Tibial nerve (tissue), 4 donors: ENCODE results near the gene LRRC4. TPM values are rescaled to one million over a fixed set of nuclear protein-coding genes. Genes with fewer than 3 reads are reported as not detected.
A peak's percentile ranks its signal among the peaks of the same experiment; 100 is the strongest.

Experiments used
- DNase-seq, 2 donors: peaks; one replicate each; pipeline ENCODE4 v3.0.0-alpha.2; 2019; ENCODE audit warnings: low spot score in 2 of 2
- H3K27ac ChIP-seq, 4 donors: fragments of 200-600 bp; sonication (generic) in 3 of 4; one replicate each; pipeline ENCODE4 v1.5.1; 2017 to 2019; ENCODE audit warnings: mild to moderate bottlenecking in 1 of 4
- H3K27me3 ChIP-seq, 2 donors: fragments of 200-600 bp; sonication (generic) in 1 of 2; one replicate each; pipeline versions ENCODE4 v1.5.1 to v1.6.0; 2017 to 2019
- H3K36me3 ChIP-seq, 3 donors: fragments of 200-600 bp; sonication (generic); one replicate each; pipeline ENCODE4 v1.5.1; 2018 to 2019
- H3K4me1 ChIP-seq, 4 donors: fragments of 200-600 bp; sonication (generic) in 3 of 4; one replicate each; pipeline ENCODE4 v1.5.1; 2017 to 2019
- H3K4me3 ChIP-seq, 4 donors: fragments of 200-600 bp; sonication (generic) in 3 of 4; one replicate each; pipeline ENCODE4 v1.5.1; 2017 to 2019; ENCODE audit warnings: mild to moderate bottlenecking in 1 of 4, moderate library complexity in 1 of 4
- H3K9me3 ChIP-seq, 4 donors: fragments of 200-600 bp; sonication (generic) in 3 of 4; one replicate each; pipeline ENCODE4 v1.5.1; 2017 to 2019
- EP300 ChIP-seq, 2 donors: sonication (generic); formaldehyde crosslinking; IDR thresholded peaks; one replicate each; pipeline ENCODE4 v1.6.1; 2017; ENCODE audit warnings: antibody characterized with exemption in 2 of 2, mild to moderate bottlenecking in 1 of 2
- POLR2A ChIP-seq, 2 donors: fragments of 450-650 bp; IDR thresholded peaks; one replicate each; pipeline ENCODE4 v1.6.1; 2017; ENCODE audit warnings: antibody characterized with exemption in 2 of 2, mild to moderate bottlenecking in 2 of 2, moderate library complexity in 2 of 2
- WGBS, 2 donors: methylation state at CpG; one replicate each; pipeline ENCODE4 v1.1.5; 2018; 5-methylcytosine and 5-hydroxymethylcytosine counted together
- total RNA-seq, 4 donors: library from RNA; depleted of rRNA; stranded (reverse); fragments of >200 nt; gene quantifications; one replicate each; pipeline ENCODE4 v1.1.0, GENCODE V29; 2016
- TF ChIP-seq, protein P1 (sequence below), 5 experiments: fragments of 200-600 bp in 3 of 5; fragments of 450-650 bp in 2 of 5; sonication (generic) in 3 of 5; IDR thresholded peaks; one replicate each; pipeline ENCODE4 v1.5.1; 2016 to 2019; ENCODE audit warnings: antibody characterized with exemption in 5 of 5, mild to moderate bottlenecking in 3 of 5, moderate library complexity in 2 of 5

LRRC4 gene
- total RNA-seq, 4 donors from 2014 or later, result 2.2 to 2.4 (median 2.3) TPM

DNA sequence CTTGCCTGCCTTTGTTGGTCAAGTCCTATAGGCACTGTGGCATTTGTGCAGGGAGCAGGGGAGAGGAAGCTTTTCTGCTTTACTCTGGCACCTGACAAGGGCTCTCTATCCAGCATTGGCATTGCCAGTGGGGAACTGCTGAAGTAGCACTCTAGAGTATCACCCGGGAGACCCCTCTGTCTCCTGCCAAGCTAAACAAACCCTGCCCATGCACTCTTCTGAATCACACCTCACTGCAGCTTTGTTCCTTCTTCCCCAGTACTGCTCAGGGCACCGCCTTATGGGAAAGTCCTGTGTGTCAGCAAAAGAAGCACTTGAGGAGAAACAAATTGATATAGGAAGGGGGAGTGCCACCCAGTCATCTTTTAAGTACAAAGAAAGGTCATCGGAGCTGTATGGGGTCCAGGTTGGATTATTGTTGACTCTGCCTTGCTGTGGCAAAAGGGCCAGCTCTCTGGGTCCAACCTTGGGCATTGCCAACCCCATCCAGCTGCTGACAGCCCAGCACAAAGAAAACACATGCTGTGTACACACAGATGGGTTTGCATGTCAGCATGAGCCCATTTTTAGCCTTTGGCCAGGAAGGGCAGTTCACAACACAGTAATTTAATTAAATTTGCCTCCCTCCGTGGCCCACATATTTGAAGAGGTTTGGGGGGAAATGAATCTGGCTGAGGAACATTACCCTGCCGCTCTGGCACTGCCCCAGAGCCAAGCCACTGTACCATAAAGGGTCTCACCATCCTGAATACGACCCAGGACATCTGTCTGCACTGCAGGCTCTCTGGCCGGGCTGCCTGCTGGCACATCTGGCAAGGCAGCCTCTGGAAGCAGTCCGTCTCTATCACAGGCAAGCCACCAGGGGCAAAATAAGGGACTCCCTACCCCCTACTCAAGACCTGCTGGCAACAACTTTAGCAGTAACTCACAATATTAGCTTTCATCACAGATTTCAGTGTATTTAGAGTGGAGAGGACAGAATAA is 13.1 kb downstream of the LRRC4 start:
- TF ChIP-seq POLR2A (IDR thresholded peaks at IDR 0.05), result no peak
- TF ChIP-seq, protein P1, sequence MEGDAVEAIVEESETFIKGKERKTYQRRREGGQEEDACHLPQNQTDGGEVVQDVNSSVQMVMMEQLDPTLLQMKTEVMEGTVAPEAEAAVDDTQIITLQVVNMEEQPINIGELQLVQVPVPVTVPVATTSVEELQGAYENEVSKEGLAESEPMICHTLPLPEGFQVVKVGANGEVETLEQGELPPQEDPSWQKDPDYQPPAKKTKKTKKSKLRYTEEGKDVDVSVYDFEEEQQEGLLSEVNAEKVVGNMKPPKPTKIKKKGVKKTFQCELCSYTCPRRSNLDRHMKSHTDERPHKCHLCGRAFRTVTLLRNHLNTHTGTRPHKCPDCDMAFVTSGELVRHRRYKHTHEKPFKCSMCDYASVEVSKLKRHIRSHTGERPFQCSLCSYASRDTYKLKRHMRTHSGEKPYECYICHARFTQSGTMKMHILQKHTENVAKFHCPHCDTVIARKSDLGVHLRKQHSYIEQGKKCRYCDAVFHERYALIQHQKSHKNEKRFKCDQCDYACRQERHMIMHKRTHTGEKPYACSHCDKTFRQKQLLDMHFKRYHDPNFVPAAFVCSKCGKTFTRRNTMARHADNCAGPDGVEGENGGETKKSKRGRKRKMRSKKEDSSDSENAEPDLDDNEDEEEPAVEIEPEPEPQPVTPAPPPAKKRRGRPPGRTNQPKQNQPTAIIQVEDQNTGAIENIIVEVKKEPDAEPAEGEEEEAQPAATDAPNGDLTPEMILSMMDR (IDR thresholded peaks at IDR 0.05), result no peak
- TF ChIP-seq EP300 (IDR thresholded peaks at IDR 0.05), result no peak
- Histone ChIP-seq H3K27ac (peak overlapping the region in 1 of 4 donors; percentile 17), H3K4me1 (peaks cover 0 to 29% (median 0%) of the 10 kb centered on the region in 4 donors), H3K36me3 (peaks cover 0 to 41% (median 0%) of the 10 kb centered on the region in 3 donors), H3K9me3 (no peaks in the 10 kb centered on the region), H3K27me3 (no peaks in the 10 kb centered on the region), H3K4me3 (no peak overlapping the region)
- WGBS, 2 donors, result 55 to 63% methylated on average over 7 of the region's 8 CpGs
- no peak for DNase-seq

- no peak for TF ChIP-seq EP300 (IDR thresholded peaks at IDR 0.05)
- no peak for TF ChIP-seq POLR2A (IDR thresholded peaks at IDR 0.05)
- TF ChIP-seq, protein P1 (IDR thresholded peaks at IDR 0.05), result no peak
- Histone ChIP-seq H3K4me3 (no peak overlapping the region), H3K9me3 (no peaks in the 10 kb centered on the region), H3K27me3 (no peaks in the 10 kb centered on the region), H3K36me3 (peaks cover 0 to 47% (median 0%) of the 10 kb centered on the region in 3 donors), H3K27ac (no peak overlapping the region), H3K4me1 (peaks cover 0 to 23% (median 0%) of the 10 kb centered on the region in 4 donors)
- DNase-seq, result no peak
- WGBS, 2 donors, result 72 to 82% methylated on average over 5 to 6 of the region's 6 CpGs
Measured at GRCh38 chr7:128017460-128017859, 13.8 kb downstream of the LRRC4 start.

GRCh38 chr7:128014811-128015210 is 16.4 kb downstream of the LRRC4 start:
- peaks cover 0 to 36% (median 0%) of the 10 kb centered on the region in 3 donors for H3K36me3 ChIP-seq
- DNase-seq, result no peak
- WGBS, 2 donors, result 94 to 95% methylated on average over 4 of the region's 4 CpGs
- H3K27ac ChIP-seq, result no peak overlapping the region
- H3K4me3 ChIP-seq, result no peak overlapping the region
- H3K4me1 ChIP-seq, result peaks cover 0 to 38% (median 0%) of the 10 kb centered on the region in 4 donors
- no peaks in the 10 kb centered on the region for H3K27me3 ChIP-seq
- TF ChIP-seq EP300 (IDR thresholded peaks at IDR 0.05) (no peak), POLR2A (IDR thresholded peaks at IDR 0.05) (no peak)
- TF ChIP-seq, protein P1 (IDR thresholded peaks at IDR 0.05), result no peak
- no peaks in the 10 kb centered on the region for H3K9me3 ChIP-seq

GRCh38 chr7:128011131-128011661 is 20.0 kb downstream of the LRRC4 start:
- TF ChIP-seq EP300 (IDR thresholded peaks at IDR 0.05) (no peak), POLR2A (IDR thresholded peaks at IDR 0.05) (no peak)
- TF ChIP-seq, protein P1 (IDR thresholded peaks at IDR 0.05), result no peak

More at GRCh38 chr7:128011131-128011661, 20.0 kb downstream of the LRRC4 start:
- no peak for DNase-seq
- Histone ChIP-seq H3K27me3 (no peaks in the 10 kb centered on the region), H3K4me1 (peaks cover 0 to 30% (median 0%) of the 10 kb centered on the region in 4 donors), H3K36me3 (peaks cover 0 to 35% (median 0%) of the 10 kb centered on the region in 3 donors), H3K27ac (peak overlapping the region in 1 of 4 donors; percentile 29), H3K9me3 (no peaks in the 10 kb centered on the region), H3K4me3 (no peak overlapping the region)
- 42 to 45% methylated on average over 2 of the region's 2 CpGs for WGBS, 2 donors
